Activated naive CD4-positive, alpha-beta T cell treated with anti-CD3 and anti-CD28 coated beads, Interleukin-2, amount 50 U/mL, for 24 hours (primary cell): ENCODE measurements around the gene SYN1.
"Not testable (repeated sequence)": the region's sequence is repeated elsewhere in the genome, so short reads cannot be mapped to it uniquely, and the experiment has no call there.

Experiments used
- H3K27ac Mint-ChIP-seq: one replicate; pipeline ENCODE4 v1.8.0; 2021; ENCODE audit warnings: mild to moderate bottlenecking, mixed read lengths
- H3K27me3 Mint-ChIP-seq: one replicate; pipeline ENCODE4 v1.8.0; 2021; ENCODE audit warnings: mixed read lengths
- H3K36me3 Mint-ChIP-seq: one replicate; pipeline ENCODE4 v1.8.0; 2021; ENCODE audit warnings: mixed read lengths
- H3K4me1 Mint-ChIP-seq: one replicate; pipeline ENCODE4 v1.8.0; 2021; ENCODE audit warnings: mixed read lengths
- H3K4me3 Mint-ChIP-seq: one replicate; pipeline ENCODE4 v1.8.0; 2021; ENCODE audit warnings: mild to moderate bottlenecking, mixed read lengths
- H3K9me3 Mint-ChIP-seq: one replicate; pipeline ENCODE4 v1.8.0; 2021; ENCODE audit warnings: mixed read lengths

The SYN1 gene

DNA sequence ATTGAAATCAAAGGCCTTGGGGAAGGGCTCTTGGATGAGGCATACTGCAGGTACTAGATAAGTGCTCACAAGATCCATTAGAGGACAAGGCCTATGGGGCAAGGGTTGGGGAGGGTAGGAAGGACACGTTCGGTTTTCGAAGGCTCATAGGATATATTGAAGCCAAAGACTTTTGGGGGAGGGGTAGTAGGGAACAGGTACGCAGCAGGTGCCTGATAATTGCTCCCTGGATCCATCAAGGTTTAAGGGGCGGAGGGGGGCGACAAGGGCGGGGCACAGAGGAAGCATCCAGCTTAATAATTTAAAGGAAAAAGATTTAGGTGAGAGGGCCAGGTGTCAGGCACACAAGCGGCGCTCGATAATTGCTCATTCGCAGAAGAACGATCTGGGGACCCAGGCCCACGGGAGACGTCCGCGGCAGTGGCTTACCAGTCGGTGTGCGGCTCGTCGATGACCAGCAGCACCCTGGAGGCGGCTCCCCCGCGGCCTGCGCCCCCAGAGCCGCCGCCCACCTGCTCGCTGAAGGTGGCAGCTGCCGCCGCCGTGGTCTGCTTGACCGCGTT is 653 bp downstream of the SYN1 start:
- no peaks in the 10 kb centered on the region for H3K27me3 Mint-ChIP-seq
- no peaks in the 10 kb centered on the region for H3K36me3 Mint-ChIP-seq
- H3K4me1 Mint-ChIP-seq: peaks cover 20% of the 10 kb centered on the region
- no peaks in the 10 kb centered on the region for H3K9me3 Mint-ChIP-seq
- peak overlapping the region; percentile 52 for H3K4me3 Mint-ChIP-seq
- no peak overlapping the region for H3K27ac Mint-ChIP-seq

DNA sequence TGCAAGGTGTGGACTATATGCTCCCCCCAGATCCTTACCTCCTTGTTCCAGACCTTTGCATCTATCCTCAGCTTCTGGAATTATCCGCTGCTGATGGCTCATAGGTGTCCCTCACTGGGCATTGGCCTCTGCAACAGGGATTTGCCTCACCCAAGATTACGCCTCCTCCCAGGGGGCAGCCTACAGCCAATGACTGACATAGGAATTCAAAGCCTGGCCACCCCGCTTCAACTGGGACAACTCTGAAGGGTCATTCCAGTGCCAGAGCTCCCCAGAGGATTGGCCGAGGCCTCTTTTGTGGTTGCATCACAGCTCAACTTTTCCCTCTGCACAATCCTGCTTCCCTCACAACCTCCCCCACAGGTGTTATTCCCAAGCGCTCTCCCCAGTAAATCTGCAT is 5.0 kb downstream of the SYN1 start:
- Mint-ChIP-seq H3K4me3 (no peak overlapping the region), H3K4me1 (peaks cover 5% of the 10 kb centered on the region), H3K27me3 (no peaks in the 10 kb centered on the region), H3K36me3 (no peaks in the 10 kb centered on the region), H3K27ac (no peak overlapping the region), H3K9me3 (no peaks in the 10 kb centered on the region)

DNA sequence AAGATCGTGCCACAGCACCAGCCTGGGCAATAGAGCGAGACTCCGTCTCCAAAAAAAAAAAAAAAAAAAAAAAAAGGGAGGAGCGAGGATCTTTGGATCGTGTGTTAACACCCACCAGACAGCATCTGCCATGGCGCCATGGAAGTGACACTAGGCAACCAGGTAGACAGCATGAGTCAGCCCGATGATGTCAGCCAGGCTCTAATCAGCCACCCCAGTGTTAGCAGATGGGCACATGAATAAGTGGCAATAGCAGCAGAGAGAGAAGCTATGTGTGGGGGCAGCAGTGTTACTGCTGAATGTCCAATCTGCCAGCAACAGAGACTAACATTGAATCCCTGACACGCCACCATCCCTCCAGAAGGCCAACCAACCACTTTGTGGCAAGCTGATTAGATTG is 6.6 kb downstream of the SYN1 start:
- H3K4me3 Mint-ChIP-seq: no peak overlapping the region
- H3K9me3 Mint-ChIP-seq: no peaks in the 10 kb centered on the region
- H3K36me3 Mint-ChIP-seq: no peaks in the 10 kb centered on the region
- no peaks in the 10 kb centered on the region for H3K4me1 Mint-ChIP-seq
- H3K27me3 Mint-ChIP-seq: no peaks in the 10 kb centered on the region
- no peak overlapping the region for H3K27ac Mint-ChIP-seq

DNA sequence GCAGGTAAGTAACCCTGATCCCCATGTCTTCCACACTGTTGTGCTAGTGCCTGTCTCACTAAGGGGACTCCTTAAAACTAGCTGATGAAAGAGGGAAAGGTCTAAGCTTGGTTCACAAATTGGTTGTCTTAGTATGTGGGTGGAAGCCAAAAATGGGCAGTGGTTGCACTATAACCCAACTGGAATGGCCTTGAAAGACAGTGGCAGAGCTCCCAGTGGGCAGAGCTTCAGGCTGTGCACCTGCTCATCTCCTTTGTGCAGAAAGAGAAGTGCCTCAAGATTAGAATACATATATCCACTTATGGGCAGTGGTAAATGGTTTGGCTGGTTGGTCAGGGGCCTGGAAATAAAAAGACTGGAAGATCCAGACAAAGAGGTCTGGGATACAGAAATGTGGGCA is 7.2 kb downstream of the SYN1 start:
- no peaks in the 10 kb centered on the region for H3K9me3 Mint-ChIP-seq
- no peak overlapping the region for H3K4me3 Mint-ChIP-seq
- no peaks in the 10 kb centered on the region for H3K27me3 Mint-ChIP-seq
- no peak overlapping the region for H3K27ac Mint-ChIP-seq
- H3K36me3 Mint-ChIP-seq: no peaks in the 10 kb centered on the region
- H3K4me1 Mint-ChIP-seq: no peaks in the 10 kb centered on the region

DNA sequence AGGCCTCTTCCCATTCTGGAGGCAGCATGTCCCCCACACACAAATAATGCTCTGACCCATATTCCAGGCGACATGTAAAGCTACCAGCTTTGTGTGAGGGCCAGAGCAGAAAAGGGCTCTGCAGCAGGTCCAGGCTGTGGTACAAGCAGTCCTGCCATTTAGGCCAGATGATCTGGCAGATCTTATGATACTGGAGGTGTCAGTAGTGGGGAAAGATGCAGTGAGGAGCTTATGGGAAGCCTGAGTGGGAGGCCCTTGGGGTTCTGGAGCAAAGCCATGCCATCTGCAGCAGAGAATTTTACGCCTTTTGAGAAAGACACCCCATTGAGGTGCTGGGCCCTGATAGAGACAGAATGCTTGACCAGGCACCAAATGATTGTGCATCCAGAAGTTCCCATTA is 7.7 kb downstream of the SYN1 start:
- Mint-ChIP-seq H3K4me3 (no peak overlapping the region), H3K9me3 (no peaks in the 10 kb centered on the region), H3K4me1 (no peaks in the 10 kb centered on the region), H3K36me3 (no peaks in the 10 kb centered on the region), H3K27ac (no peak overlapping the region), H3K27me3 (no peaks in the 10 kb centered on the region)

DNA sequence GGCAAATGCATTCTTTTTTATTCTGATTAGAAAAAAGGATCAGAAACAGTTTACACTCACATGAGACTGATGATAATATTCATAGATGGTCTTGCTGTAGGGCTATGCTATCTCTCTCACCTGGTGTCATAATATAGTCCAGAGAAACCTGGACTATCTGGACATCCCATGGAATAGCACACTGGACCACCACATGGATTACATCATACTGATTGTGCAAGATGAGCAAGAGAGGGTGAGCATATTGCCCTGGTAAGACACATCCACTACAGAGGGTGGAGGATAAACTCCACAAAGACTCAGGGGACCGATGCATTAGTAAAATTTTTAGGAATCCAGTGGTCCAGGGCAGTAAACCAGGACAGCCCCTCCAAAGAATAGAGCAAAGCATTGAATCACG is 8.2 kb downstream of the SYN1 start:
- H3K36me3 Mint-ChIP-seq: no peaks in the 10 kb centered on the region

DNA sequence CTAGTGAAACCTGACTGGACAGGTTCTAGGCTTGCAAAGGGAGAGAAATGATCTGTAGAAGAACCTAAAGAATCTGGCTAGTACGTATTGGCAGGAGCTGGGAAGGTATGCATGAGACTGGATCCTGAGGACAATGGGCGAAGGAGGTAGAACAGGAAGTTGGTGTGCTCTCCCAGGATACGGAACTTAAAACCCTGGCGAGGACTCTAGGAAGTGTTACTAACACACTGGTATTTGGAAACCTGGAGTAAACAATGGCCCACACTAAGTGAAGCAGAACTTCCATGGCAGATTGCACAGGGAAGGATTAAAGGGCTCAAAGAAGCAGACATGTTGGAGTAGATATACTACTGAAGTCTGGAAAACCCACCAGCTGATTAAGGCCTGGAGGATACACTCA is 9.1 kb downstream of the SYN1 start:
- Mint-ChIP-seq H3K27ac (no peak overlapping the region), H3K4me1 (no peaks in the 10 kb centered on the region), H3K4me3 (no peak overlapping the region), H3K9me3 (no peaks in the 10 kb centered on the region), H3K36me3 (no peaks in the 10 kb centered on the region), H3K27me3 (no peaks in the 10 kb centered on the region)

More for the DNA sequence above, 8.2 kb downstream of the SYN1 start:
- Mint-ChIP-seq H3K9me3 (no peaks in the 10 kb centered on the region), H3K27me3 (no peaks in the 10 kb centered on the region), H3K27ac (no peak overlapping the region), H3K4me3 (no peak overlapping the region), H3K4me1 (no peaks in the 10 kb centered on the region)

DNA sequence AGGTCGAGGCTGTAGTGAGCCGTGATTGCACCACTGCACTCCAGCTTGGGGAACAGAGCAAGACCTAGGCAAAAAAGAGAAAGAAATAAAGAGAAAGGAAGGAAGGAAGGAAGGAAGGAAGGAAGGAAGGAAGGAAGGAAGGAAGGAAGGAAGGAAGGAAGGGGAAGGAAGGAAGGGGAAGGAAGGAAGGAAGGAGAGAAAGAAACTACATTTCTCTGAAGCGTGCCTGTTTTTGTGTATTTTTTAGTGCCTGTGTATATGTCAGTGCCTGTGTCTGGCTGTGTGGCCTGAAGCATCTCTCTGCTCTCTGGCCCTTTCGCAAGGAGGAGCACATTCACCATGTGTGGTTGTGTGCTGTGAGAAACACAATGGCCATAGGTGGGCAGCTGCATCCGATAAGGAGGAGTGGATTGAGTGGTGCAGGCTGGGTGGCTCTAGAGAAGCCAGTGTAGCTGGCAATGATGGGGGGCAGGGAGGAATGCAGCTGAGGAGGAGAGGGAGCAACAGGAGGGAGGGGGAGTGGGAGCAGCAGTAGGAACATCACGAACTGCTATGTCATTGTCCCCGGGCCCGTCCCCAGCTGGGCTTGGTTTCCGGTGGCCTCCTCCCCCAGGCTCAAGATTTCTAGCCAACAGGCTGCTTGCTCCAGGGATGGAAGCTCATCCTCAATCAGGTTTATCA is 11.4 kb downstream of the SYN1 start:
- H3K4me3 Mint-ChIP-seq: no peak overlapping the region
- no peaks in the 10 kb centered on the region for H3K4me1 Mint-ChIP-seq
- no peaks in the 10 kb centered on the region for H3K27me3 Mint-ChIP-seq
- no peaks in the 10 kb centered on the region for H3K36me3 Mint-ChIP-seq
- no peaks in the 10 kb centered on the region for H3K9me3 Mint-ChIP-seq
- H3K27ac Mint-ChIP-seq: no peak overlapping the region

DNA sequence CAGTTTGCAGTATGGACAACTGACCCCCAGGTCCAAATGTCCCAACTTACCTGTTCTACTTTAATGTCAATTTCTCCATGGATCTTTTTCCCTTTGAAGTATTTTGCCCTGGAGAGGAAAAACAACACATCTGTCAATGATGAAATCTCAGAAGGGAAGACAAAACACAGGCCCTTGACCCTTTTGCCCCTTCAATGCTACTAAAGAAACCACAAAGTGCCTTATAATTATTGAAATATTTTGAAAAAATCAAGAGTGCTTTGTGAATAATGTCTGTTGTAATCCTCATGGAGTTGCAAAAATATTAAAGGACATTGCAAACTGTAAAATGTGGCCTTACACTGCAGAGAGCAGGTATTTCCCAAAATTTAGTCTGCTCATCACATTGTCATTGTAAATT is 12.6 kb downstream of the SYN1 start:
- Mint-ChIP-seq H3K27ac (no peak overlapping the region), H3K4me3 (no peak overlapping the region), H3K27me3 (no peaks in the 10 kb centered on the region), H3K9me3 (no peaks in the 10 kb centered on the region), H3K4me1 (no peaks in the 10 kb centered on the region), H3K36me3 (no peaks in the 10 kb centered on the region)

DNA sequence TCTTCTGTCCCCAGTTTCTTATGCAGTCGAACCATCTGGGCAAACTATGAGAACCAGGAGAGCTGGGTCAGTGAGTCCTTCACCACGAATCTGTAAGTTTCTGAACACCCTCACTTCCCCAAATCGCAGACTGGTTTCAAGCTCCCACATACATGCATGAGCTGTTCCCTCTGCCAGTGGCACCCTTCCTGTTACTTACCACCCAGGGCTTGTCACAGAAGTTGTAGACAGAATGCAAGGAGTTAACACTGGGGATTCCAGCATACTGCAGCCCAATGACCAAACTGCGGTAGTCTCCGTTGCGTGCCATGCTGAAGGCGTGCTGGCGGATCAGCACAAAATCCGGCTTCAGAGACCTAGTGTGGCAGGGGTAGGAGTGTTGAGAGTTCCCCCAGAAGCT is 14.6 kb downstream of the SYN1 start:
- H3K4me3 Mint-ChIP-seq: no peak overlapping the region
- no peaks in the 10 kb centered on the region for H3K36me3 Mint-ChIP-seq
- H3K27me3 Mint-ChIP-seq: no peaks in the 10 kb centered on the region
- no peaks in the 10 kb centered on the region for H3K4me1 Mint-ChIP-seq
- no peak overlapping the region for H3K27ac Mint-ChIP-seq
- no peaks in the 10 kb centered on the region for H3K9me3 Mint-ChIP-seq

DNA sequence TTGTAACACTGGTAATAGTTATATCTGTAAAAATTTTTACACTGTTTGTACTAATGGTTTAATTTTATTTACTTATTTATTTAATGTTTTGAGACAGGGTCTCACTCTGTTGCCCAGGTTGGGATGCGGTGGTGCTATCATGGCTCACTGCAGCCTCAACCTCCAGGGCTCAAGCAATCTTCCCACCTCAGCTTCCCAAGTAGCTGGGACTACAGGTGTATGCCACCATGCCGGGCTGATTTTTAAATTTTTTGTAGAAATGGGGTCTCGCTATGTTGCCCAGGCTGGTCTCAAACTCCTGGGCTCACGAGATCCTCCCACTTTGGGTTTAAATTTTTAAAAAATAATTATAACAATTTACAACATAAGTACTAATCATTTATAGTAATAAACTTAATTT is 16.5 kb downstream of the SYN1 start:
- H3K4me1 Mint-ChIP-seq, H3K27ac Mint-ChIP-seq, H3K9me3 Mint-ChIP-seq, H3K4me3 Mint-ChIP-seq, H3K36me3 Mint-ChIP-seq, H3K27me3 Mint-ChIP-seq: not testable (repeated sequence)

DNA sequence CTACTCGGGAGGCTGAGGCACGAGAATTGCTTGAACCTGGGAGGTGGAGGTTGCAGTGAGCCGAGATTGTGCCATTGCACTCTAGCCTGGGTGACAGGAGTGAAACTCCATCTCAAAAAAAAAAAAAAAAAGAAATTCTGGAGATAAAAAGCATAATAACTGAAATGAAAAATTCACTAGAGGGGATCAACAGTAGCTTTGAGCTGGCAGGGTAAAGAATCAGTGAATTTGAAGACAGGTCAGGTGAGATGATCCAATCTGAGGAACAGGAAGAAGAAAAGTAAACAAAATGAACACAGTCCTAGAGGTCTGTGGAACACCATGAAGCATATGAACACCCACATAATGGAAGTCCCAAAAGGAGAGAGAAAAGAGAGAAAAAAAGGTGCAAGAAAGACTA is 22.4 kb downstream of the SYN1 start:
- Mint-ChIP-seq H3K9me3 (no peaks in the 10 kb centered on the region), H3K4me1 (peaks cover 21% of the 10 kb centered on the region), H3K36me3 (peaks cover 5% of the 10 kb centered on the region), H3K4me3 (no peak overlapping the region), H3K27ac (peak overlapping the region; percentile 91), H3K27me3 (no peaks in the 10 kb centered on the region)

DNA sequence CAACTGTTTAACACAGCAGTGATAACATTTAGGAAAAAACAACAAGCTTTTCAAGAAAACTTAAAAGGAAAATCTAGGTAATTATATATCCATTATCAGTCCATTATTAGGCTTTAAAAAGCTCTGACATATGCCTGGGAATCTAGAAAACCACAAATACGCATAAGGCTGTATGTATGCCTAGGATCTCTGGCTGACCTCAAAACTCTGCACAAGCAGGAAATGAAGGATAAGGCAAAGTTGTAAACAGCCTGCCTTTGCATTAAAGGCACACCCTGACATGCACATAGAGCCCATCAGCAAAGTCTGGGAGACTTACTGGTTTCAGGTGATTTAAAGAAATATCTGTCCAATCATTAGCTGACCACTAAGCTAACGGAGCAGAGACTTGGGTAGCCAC is 23.4 kb downstream of the SYN1 start:
- Mint-ChIP-seq H3K27ac (peak overlapping the region; percentile 77), H3K9me3 (no peaks in the 10 kb centered on the region), H3K4me1 (peaks cover 21% of the 10 kb centered on the region), H3K4me3 (no peak overlapping the region), H3K36me3 (peaks cover 5% of the 10 kb centered on the region), H3K27me3 (no peaks in the 10 kb centered on the region)

DNA sequence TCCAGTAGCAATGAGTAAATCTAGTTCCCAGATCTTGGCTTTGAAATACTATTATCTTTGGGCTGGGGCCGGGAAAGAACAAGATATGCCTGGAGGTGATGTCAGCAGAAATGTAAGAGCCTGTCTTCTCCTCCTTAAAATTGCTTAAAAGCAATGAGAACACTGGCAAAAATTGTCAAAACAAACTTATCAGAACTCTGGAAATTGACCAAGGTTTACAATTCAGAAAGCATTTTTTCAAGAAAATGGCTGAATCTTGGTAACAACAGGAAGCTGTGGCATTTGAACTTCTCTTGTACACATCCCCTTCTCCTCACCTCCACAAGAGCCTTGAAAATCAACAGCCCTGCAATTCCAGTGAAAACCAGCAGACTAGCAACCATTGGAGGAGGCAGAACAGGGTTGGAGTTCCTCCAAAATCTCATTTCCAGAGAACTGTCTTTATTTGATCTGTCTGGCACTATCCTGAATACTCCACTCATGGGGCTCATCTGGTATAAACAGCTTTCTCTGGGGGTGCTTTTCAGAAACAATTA is 23.9 kb downstream of the SYN1 start:
- Mint-ChIP-seq H3K27ac (peak overlapping the region; percentile 77), H3K36me3 (peaks cover 5% of the 10 kb centered on the region), H3K9me3 (no peaks in the 10 kb centered on the region), H3K27me3 (no peaks in the 10 kb centered on the region), H3K4me1 (peaks cover 21% of the 10 kb centered on the region), H3K4me3 (no peak overlapping the region)

DNA sequence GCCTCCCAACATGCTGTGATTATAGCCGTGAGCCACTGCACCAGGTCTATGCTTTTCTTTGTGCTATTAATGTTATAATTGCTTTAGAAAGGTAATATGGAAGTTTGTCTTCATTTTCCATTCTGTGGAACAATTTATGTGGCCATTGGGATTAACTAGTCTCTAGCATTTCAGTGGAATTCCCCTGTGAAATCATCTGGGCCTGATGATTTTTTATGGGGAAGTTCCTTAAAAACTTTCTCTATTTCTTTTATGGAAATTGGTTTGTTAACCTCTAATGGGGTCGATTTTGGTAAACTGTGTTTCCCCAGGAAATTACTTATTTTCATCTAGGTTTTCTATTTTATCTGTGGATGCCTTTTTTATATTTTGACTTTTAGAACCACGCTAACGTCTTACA is 26.1 kb downstream of the SYN1 start:
- no peaks in the 10 kb centered on the region for H3K9me3 Mint-ChIP-seq
- H3K27me3 Mint-ChIP-seq: no peaks in the 10 kb centered on the region
- peaks cover 5% of the 10 kb centered on the region for H3K36me3 Mint-ChIP-seq
- H3K27ac Mint-ChIP-seq: no peak overlapping the region
- no peak overlapping the region for H3K4me3 Mint-ChIP-seq
- H3K4me1 Mint-ChIP-seq: peaks cover 21% of the 10 kb centered on the region

DNA sequence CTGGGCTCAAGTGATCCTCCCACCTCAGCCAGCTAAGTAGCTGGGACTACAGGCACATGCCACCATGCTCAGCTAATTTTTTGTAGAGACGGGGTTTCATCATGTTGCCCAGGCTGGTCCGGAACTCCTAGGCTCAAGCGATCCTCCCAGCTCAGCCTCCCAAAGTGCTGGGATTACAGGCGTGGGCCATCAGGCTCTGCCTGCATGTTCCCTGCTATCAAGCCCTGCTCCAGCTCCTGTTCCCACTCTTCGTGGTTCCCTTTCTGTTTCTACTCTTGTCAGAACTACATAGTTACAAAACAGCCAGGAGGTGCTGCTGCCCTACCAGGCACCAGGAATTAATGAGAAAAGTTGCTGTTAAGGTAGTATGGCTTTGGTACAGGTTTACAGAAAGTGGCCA is 28.7 kb downstream of the SYN1 start:
- Mint-ChIP-seq H3K9me3 (no peaks in the 10 kb centered on the region), H3K4me3 (no peak overlapping the region), H3K4me1 (peaks cover 10% of the 10 kb centered on the region), H3K27ac (no peak overlapping the region), H3K36me3 (no peaks in the 10 kb centered on the region), H3K27me3 (no peaks in the 10 kb centered on the region)
